Neural cell (in vitro differentiated cells): ENCODE measurements around the gene MYO1H. TPM values are rescaled to one million over a fixed set of nuclear protein-coding genes. Genes with fewer than 3 reads are reported as not detected.

Experiments
- H2AFZ ChIP-seq: fragments of 200-600, 300-800 bp; sonication (generic), shearing (Covaris generic); 2 replicates; pipeline ENCODE4 v1.6.0; 2014; ENCODE audit warnings: low read depth, mild to moderate bottlenecking, antibody characterized with exemption, low read length, moderate library complexity
- H3F3A ChIP-seq: fragments of 200-600 bp; shearing (Covaris generic); 2 replicates; pipeline ENCODE4 v1.6.1; 2016; ENCODE audit warnings: mild to moderate bottlenecking, moderate library complexity, mixed read lengths, antibody characterized with exemption, low read length; ENCODE audit not compliant: insufficient read depth, poor library complexity, severe bottlenecking
- H3K27ac ChIP-seq: fragments of 200-600, 300-800 bp; sonication (generic), shearing (Covaris generic); 2 replicates; pipeline ENCODE4 v1.5.1; 2014; ENCODE audit warnings: mild to moderate bottlenecking, low read length, moderate library complexity
- H3K27me3 ChIP-seq: fragments of 300-800, 200-600 bp; sonication (generic), shearing (Covaris generic); 2 replicates; pipeline ENCODE4 v1.6.0; 2014; ENCODE audit warnings: mild to moderate bottlenecking, low read depth, low read length, moderate library complexity; ENCODE audit not compliant: insufficient read depth
- H3K36me3 ChIP-seq: fragments of 300-800, 200-600 bp; sonication (generic), shearing (Covaris generic); 2 replicates; pipeline ENCODE4 v1.5.1; 2014; ENCODE audit warnings: mild to moderate bottlenecking, antibody characterized with exemption, low read length, moderate library complexity; ENCODE audit not compliant: insufficient read depth
- H3K4me2 ChIP-seq: fragments of 300-800, 200-600 bp; sonication (generic), shearing (Covaris generic); 2 replicates; pipeline ENCODE4 v1.6.0; 2014; ENCODE audit warnings: mild to moderate bottlenecking, low read length
- H3K4me3 ChIP-seq: fragments of 300-800, 200-600 bp; sonication (generic), shearing (Covaris generic); 2 replicates; pipeline ENCODE4 v1.5.1; 2014; ENCODE audit warnings: mild to moderate bottlenecking, low read length, moderate library complexity
- H3K79me2 ChIP-seq: fragments of 200-600 bp; shearing (Covaris generic); replicated peaks from 2 replicates; pipeline ENCODE4 v1.6.0; 2014; ENCODE audit warnings: mild to moderate bottlenecking, low read length, moderate library complexity; ENCODE audit not compliant: insufficient read depth
- H3K9ac ChIP-seq: fragments of 300-800, 200-600 bp; sonication (generic), shearing (Covaris generic); 2 replicates; pipeline ENCODE4 v1.6.1; 2016; ENCODE audit warnings: mild to moderate bottlenecking, low read length, mixed read lengths
- H3K9me2 ChIP-seq: fragments of 200-600 bp; shearing (Covaris generic); 2 replicates; pipeline ENCODE4 v1.6.1; 2016; ENCODE audit warnings: mild to moderate bottlenecking, low read length, mixed read lengths; ENCODE audit not compliant: insufficient read depth
- H3K9me3 ChIP-seq: fragments of 200-600, 300-800 bp; sonication (generic), shearing (Covaris generic); 2 replicates; pipeline ENCODE4 v1.6.1; 2016; ENCODE audit warnings: mild to moderate bottlenecking, mixed run types, low read length, moderate library complexity, mixed read lengths
- H4K20me1 ChIP-seq: fragments of 200-600 bp; shearing (Covaris generic); 2 replicates; pipeline ENCODE4 v1.6.1; 2016; ENCODE audit warnings: mild to moderate bottlenecking, mixed run types; ENCODE audit not compliant: insufficient read depth
- EP300 ChIP-seq: fragments of 450-650 bp; conservative IDR thresholded peaks from 2 replicates; pipeline ENCODE4 v1.6.1; 2014; ENCODE audit warnings: antibody characterized with exemption, mild to moderate bottlenecking, moderate library complexity; ENCODE audit not compliant: poor library complexity, severe bottlenecking
- EZH2 ChIP-seq: fragments of 200-600, 300-800 bp; shearing (Covaris generic), sonication (generic); IDR thresholded peaks from 2 replicates; pipeline ENCODE4 v1.6.1; 2014; ENCODE audit warnings: antibody characterized with exemption, low read length, borderline replicate concordance, mild to moderate bottlenecking; ENCODE audit not compliant: insufficient read depth, poor library complexity, severe bottlenecking
- MXI1 ChIP-seq: fragments of 450-650 bp; conservative IDR thresholded peaks from 2 replicates; pipeline ENCODE4 v1.6.1; 2014; ENCODE audit warnings: antibody characterized with exemption, mild to moderate bottlenecking; ENCODE audit not compliant: poor library complexity, severe bottlenecking
- POLR2AphosphoS5 ChIP-seq: IDR thresholded peaks from 2 replicates; pipeline ENCODE4 v1.6.1; 2012
- RAD21 ChIP-seq: fragments of 450-650 bp; conservative IDR thresholded peaks from 2 replicates; pipeline ENCODE4 v1.6.1; 2014; ENCODE audit warnings: antibody characterized with exemption, mild to moderate bottlenecking, moderate library complexity
- SMC3 ChIP-seq: fragments of 450-650 bp; conservative IDR thresholded peaks from 2 replicates; pipeline ENCODE4 v1.6.1; 2014; ENCODE audit warnings: antibody characterized with exemption, mild to moderate bottlenecking, moderate library complexity; ENCODE audit not compliant: poor library complexity
- TAF1 ChIP-seq: IDR thresholded peaks from 2 replicates; pipeline ENCODE4 v1.6.1; 2012; ENCODE audit warnings: low read depth
- polyA plus RNA-seq: library from polyadenylated mRNA; depleted of rRNA; stranded (reverse); fragments of >200 nt; gene quantifications from 2 replicates; pipeline ENCODE4 v1.2.3, GENCODE V29; 2014
- TF ChIP-seq, protein P1 (sequence below): fragments of 450-650 bp; IDR thresholded peaks from 2 replicates; pipeline ENCODE4 v1.5.1; 2014; ENCODE audit warnings: antibody characterized with exemption, mild to moderate bottlenecking, moderate library complexity; ENCODE audit not compliant: poor library complexity, severe bottlenecking
- TF ChIP-seq, protein P2 (sequence below): IDR thresholded peaks from 2 replicates; pipeline ENCODE4 v1.6.1; 2012; ENCODE audit warnings: borderline replicate concordance

The MYO1H gene
- polyA plus RNA-seq, 1 donor from 2014 or later: 10.6 TPM

DNA sequence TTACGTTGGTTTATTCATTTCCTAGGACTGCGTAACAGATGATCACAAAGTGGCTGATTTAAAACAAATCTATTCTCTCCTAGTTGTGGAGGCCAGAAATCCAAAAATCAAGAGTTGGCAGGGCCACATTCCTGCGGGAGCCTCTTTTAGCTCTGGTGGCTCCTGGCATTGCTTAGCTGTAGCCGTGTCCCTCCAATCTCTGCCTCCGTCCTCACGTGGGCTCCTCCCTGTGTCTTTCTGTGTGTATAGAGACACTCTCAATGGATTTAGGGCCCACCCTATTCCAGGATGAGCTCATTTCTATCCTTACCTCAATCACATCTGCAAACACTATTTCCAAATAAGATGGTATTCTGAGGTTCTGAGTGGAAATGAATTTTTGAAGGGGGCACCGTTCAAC is 86.9 kb downstream of the MYO1H start:
- H4K20me1 ChIP-seq: no peaks in the 10 kb centered on the region
- no peaks in the 10 kb centered on the region for H3F3A ChIP-seq
- no peak overlapping the region for H3K4me2 ChIP-seq
- no peak overlapping the region for H3K4me3 ChIP-seq
- no peaks in the 10 kb centered on the region for H3K79me2 ChIP-seq
- no peaks in the 10 kb centered on the region for H3K27me3 ChIP-seq
- H2AFZ ChIP-seq: no peak overlapping the region
- no peaks in the 10 kb centered on the region for H3K9me3 ChIP-seq
- H3K27ac ChIP-seq: no peak overlapping the region
- no peaks in the 10 kb centered on the region for H3K9me2 ChIP-seq
- TF ChIP-seq MXI1: no peak
- TF ChIP-seq RAD21: no peak
- no peaks in the 10 kb centered on the region for H3K36me3 ChIP-seq
- H3K9ac ChIP-seq: no peak overlapping the region

DNA sequence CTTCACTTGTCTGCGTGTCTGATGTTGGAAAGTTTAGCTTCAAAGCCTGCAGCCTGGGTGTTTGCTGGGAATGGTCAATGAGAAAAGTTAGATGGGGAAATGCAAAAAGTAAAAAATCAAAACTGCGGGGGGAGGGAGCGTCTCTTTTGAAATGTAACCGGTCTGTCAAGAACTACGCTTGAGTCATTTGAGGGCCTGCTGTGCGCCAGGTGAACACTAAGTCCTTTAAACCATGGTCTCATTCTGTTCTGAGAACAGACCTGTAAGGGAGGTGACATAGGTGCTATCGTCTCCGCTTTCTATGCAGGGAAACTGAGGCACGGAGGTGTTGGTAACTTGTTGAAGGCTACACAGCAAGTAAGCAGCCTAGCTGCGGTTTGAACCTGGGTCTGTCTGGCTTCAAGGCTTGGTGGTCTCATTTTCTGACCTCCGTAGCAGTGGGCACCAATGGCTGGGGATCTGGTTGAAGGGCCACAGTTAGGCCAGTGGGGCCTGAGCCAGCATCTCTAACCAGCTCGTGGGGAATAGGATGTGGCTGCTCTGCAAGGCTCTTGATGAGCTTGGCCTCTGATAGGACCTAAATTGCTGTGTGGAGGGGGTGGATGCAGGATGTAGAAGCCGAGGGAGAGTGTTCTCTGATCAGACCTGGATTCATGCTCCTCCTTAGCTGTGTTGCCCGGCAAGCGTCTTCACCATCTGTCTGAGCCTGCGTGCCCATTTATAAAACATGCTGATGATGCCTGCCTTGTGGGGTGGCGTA is 87.9 kb downstream of the MYO1H start:
- H3K79me2 ChIP-seq: no peaks in the 10 kb centered on the region
- no peak overlapping the region for H2AFZ ChIP-seq
- no peaks in the 10 kb centered on the region for H4K20me1 ChIP-seq
- H3K9me3 ChIP-seq: no peaks in the 10 kb centered on the region
- TF ChIP-seq TAF1: no peak
- no peak for TF ChIP-seq MXI1
- TF ChIP-seq, protein P1, sequence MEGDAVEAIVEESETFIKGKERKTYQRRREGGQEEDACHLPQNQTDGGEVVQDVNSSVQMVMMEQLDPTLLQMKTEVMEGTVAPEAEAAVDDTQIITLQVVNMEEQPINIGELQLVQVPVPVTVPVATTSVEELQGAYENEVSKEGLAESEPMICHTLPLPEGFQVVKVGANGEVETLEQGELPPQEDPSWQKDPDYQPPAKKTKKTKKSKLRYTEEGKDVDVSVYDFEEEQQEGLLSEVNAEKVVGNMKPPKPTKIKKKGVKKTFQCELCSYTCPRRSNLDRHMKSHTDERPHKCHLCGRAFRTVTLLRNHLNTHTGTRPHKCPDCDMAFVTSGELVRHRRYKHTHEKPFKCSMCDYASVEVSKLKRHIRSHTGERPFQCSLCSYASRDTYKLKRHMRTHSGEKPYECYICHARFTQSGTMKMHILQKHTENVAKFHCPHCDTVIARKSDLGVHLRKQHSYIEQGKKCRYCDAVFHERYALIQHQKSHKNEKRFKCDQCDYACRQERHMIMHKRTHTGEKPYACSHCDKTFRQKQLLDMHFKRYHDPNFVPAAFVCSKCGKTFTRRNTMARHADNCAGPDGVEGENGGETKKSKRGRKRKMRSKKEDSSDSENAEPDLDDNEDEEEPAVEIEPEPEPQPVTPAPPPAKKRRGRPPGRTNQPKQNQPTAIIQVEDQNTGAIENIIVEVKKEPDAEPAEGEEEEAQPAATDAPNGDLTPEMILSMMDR: no peak
- TF ChIP-seq, protein P2, sequence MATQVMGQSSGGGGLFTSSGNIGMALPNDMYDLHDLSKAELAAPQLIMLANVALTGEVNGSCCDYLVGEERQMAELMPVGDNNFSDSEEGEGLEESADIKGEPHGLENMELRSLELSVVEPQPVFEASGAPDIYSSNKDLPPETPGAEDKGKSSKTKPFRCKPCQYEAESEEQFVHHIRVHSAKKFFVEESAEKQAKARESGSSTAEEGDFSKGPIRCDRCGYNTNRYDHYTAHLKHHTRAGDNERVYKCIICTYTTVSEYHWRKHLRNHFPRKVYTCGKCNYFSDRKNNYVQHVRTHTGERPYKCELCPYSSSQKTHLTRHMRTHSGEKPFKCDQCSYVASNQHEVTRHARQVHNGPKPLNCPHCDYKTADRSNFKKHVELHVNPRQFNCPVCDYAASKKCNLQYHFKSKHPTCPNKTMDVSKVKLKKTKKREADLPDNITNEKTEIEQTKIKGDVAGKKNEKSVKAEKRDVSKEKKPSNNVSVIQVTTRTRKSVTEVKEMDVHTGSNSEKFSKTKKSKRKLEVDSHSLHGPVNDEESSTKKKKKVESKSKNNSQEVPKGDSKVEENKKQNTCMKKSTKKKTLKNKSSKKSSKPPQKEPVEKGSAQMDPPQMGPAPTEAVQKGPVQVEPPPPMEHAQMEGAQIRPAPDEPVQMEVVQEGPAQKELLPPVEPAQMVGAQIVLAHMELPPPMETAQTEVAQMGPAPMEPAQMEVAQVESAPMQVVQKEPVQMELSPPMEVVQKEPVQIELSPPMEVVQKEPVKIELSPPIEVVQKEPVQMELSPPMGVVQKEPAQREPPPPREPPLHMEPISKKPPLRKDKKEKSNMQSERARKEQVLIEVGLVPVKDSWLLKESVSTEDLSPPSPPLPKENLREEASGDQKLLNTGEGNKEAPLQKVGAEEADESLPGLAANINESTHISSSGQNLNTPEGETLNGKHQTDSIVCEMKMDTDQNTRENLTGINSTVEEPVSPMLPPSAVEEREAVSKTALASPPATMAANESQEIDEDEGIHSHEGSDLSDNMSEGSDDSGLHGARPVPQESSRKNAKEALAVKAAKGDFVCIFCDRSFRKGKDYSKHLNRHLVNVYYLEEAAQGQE: no peak
- TF ChIP-seq SMC3: no peak
- TF ChIP-seq POLR2AphosphoS5: no peak
- TF ChIP-seq EP300: no peak
- H3K9me2 ChIP-seq: no peaks in the 10 kb centered on the region
- no peak overlapping the region for H3K4me3 ChIP-seq
- H3F3A ChIP-seq: peaks cover 7% of the 10 kb centered on the region
- H3K9ac ChIP-seq: no peak overlapping the region
- H3K36me3 ChIP-seq: no peaks in the 10 kb centered on the region
- H3K27me3 ChIP-seq: no peaks in the 10 kb centered on the region
- H3K27ac ChIP-seq: no peak overlapping the region
- H3K4me2 ChIP-seq: no peak overlapping the region

DNA sequence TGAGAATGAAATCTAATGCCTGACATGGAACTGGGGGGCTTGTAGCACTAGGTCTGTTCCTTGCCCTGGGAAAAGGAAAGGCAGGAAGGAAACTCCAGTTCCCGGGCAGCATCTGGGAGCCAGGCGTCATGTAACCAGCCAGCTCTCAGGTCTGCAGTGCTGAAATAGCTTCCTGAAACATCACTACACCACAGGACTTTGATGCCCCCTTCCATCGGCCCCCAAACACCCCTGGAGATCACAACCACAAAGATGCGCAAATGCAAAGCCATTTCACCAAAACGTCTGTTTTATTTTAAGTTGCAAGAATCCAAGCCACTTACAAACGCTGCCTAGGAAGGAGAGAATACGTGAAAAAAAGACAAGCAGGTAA is 88.5 kb downstream of the MYO1H start:
- Histone ChIP-seq H3K79me2 (no peaks in the 10 kb centered on the region), H3K27me3 (no peaks in the 10 kb centered on the region), H3K9me2 (no peaks in the 10 kb centered on the region), H4K20me1 (no peaks in the 10 kb centered on the region), H3K9ac (no peak overlapping the region), H3K4me3 (no peak overlapping the region), H3K9me3 (no peaks in the 10 kb centered on the region), H3K36me3 (no peaks in the 10 kb centered on the region), H3K27ac (no peak overlapping the region), H3K4me2 (no peak overlapping the region), H3F3A (peaks cover 7% of the 10 kb centered on the region), H2AFZ (no peak overlapping the region)
- TF ChIP-seq SMC3 (no peak), RAD21 (no peak), MXI1 (no peak), POLR2AphosphoS5 (no peak), EZH2 (no peak), EP300 (no peak), TAF1 (no peak)
- TF ChIP-seq, protein P1: no peak
- TF ChIP-seq, protein P2: no peak
